ENCODE data around the gene HAND1.
"Not testable (repeated sequence)": the region's sequence is repeated elsewhere in the genome, so short reads cannot be mapped to it uniquely, and the experiment has no call there.

The HAND1 gene

DNA sequence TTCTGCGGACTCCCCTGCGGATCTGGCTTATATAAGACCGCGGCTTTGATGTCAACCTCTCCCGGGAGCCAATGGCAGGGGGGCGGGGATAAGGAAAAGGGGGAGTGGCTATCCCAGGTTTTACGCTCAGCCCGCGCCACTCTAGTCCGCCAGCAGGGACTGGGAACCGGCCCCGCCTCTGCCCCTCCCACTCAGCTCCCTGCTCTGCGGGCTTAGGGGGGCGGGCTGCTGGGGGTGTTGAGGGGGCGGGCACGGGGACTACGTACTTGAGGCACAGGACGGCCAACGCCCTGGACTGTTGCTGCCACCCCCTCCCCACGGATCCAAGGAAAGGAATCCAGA is at the start of gene HAND1:
Gene HAND1, minus strand, starts transcription at position 4 of the 342 bp plus-strand sequence. CDS start 219 bp downstream, outside the sequence.
- no peak for DNase-seq

DNA sequence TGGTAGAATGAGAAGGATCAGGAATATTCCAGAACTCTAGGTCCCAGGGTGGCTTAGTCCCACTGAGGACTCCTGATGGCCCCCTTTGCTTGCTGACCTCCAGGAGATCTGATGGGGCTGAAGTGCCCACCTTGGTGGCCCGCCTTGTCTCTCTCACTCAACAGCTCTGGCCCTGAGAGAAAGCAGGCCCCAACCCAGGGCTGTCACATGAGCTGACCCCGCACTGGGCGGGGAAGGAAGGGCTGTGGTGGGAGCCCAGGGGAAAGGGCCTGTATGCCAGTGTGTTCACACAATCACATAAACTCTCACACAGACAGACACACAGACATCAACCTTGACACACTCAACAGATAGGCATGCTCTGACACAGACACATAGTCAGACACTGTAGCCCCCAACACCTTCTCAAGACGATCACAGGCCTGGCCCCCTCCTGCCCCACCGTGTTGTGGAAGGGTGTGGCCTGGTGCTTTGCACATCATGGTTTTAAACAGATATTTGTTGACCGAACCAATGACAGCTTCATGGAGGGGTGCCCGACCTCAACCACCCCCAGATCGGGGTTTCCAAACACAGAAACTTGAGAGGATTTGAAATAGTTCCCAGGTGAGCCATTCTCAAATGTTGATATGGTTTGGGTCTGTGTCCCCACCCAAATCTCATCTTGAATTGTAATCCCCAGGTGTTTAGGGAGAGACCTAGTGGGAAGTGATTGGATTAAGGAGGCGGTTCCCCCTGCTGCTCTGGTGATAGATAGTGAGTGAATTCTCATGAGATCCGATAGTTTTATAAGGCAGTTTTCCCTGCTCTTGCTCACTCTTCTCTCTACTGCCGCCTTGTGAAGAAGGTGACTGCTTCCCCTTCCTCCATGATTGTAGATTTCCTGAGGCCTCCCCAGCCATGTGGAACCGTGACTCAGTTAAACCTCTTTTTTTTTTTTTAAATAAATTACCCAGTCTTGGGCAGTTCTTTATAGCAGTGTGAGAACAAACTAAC is 48.5 kb upstream of the HAND1 start:
- DNase-seq = no peak

DNA sequence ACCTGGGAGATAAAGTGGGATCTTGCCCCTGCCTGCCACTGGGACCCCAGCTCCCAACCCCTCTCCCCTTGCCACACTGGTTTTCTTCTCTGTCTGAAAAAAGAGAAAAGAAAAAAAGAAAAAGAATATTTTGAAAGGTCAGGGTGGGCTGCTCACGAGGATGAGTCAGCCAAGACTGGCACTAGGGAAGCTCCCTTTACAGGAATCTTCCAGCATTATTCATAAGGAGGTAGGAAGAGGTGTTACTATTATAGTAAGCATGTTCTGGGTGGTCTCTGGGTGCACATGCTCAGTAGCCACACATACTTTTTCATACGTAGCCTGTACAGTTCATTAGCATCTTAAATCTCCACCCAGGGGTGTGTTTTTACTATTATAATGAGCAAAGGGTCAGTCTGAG is 46.8 kb upstream of the HAND1 start:
- DNase-seq = no peak

DNA sequence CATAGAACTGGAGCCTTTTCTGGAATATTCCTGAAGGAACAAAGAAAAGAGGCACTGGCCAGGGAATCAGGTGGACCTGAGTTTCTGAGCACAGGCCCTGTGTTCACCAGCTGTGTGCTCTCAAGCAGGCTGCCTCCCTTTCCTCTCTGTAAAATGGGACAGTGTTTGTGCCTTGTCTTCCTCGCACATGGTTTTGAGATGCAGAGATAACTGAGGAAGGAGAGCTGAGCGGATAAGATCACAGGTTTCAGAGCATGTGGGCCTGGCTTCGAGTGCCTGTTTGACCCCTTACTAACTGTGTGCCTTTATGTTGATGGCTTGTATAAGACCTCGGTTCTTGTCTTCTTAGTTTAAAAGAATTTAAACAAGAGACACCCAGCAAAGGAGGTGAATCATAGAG is 46.2 kb upstream of the HAND1 start:
- DNase-seq = no peak

DNA sequence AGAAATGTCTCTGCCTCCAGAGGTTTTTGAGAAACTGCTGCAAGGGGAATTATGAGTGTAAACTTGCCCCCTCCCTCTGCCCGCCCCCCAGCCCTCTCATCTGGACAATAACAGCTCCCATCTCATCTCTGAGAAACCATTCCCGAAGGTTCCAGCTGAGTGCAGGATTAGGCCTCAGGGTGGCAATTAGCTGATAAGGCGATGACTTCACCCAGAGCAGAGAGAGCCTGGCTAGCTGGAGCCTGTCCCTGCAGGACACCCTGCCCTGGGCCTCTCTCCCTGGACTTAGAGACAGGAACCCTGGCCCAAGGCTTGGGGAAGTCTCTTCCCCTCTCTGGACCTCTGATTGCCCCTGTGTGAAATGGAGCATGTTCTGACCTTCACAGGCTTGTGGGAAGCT is 45.7 kb upstream of the HAND1 start:
- DNase-seq = no peak

DNA sequence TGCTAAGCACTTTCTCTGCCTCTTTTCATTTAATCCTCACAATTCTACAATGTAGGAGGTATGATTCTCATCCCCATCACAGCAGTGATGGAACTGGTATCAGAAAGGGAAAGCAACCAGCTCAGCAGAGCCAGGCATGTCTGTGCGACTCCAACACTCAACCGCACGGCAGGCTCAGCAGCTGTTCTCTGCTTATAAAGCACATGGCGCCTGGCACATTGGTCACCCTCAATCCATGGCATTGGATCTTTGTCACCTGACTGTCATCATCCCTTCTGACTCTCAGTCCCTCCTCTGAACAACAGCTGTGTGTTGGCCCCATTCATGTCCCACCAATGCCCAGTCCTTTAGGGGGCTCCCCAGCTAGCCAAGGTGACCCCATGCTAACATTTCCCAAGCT is 45.1 kb upstream of the HAND1 start:
- no peak for DNase-seq

DNA sequence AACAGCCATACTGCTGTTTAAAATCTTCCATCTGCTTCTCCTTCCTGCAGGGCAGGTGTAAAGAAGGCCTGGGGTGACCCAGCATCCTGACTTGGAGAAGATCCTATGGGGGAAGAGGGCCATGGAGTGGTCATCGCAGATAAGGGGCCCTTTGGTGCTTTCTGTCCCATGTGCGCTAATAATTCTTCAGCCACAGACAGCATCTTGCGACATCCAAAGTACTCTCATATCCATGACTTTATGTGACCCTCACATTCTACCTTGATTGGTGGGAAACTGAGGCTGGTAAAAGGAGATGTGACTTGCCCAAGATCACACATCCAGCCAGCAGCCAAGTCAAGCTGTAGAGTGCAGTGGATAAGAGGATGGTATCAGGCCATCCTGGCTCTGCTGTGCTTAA is 44.3 kb upstream of the HAND1 start:
- no peak for DNase-seq

DNA sequence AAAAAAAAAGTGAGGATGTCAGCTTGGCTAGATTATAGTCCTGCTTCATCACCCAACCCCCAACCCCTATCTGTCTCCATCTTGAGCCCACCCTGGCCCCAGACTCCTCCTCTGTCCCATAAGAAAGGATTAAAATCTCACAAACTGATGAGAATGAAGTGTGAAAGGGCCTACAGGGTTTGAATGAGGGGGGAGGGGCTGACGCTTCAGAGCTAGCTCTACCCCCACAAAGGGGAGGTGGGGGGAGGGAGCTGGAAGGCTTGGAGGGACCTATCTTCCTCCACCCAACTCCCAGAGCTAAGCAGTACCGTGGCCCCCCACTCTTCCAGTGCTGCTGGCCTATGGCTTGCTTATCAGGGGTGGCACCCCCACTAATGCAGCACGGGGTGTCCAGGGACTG is 43.7 kb upstream of the HAND1 start:
- no peak for DNase-seq

DNA sequence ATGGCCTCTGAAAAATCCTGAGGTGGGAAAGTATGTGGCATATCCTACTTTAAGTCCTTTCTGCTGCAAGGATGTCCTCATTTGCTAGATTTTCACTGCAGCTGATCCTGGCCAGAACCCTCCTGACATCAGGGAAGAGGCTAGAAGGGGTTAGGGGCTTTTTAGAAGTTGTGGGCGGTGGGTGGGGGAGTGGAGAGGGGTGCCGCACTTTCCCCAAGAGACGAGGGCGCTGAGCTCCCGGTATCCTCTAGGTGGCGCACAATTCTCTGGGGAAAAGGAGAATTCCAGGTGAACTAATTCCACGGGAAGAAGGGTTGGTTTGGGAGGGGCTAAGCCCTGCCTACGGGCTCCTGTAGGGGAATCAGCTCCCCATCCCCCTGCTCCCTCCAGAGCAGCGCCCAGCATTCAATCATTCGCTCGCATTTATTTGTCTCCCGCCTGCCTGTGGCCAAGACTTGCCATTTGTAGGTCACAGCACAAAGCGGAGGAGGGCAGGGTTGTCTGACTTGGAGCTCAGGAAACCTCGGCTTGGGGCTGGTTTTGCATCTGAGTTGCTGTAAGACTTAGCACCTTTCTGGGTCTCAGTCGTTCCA is 42.9 kb upstream of the HAND1 start:
- no peak for DNase-seq

DNA sequence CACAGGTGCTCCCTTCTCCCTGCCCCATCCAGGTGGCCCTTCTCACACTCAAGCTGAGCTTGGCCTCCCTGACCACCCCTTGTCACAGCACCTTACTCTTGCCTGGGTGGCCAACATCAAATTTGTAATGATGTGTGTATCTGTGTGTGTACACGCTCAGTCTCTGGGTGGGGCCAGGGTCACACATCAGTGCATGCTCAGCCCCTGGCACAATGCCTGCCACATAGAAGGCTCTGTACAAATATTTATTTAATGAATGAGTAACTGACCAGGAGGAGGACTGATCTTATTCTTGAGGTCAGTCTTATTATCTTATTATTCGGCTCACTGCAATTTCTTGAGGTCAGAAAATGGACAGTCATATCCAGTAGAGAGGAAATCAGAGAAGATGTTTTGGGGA is 41.3 kb upstream of the HAND1 start:
- no peak for DNase-seq

DNA sequence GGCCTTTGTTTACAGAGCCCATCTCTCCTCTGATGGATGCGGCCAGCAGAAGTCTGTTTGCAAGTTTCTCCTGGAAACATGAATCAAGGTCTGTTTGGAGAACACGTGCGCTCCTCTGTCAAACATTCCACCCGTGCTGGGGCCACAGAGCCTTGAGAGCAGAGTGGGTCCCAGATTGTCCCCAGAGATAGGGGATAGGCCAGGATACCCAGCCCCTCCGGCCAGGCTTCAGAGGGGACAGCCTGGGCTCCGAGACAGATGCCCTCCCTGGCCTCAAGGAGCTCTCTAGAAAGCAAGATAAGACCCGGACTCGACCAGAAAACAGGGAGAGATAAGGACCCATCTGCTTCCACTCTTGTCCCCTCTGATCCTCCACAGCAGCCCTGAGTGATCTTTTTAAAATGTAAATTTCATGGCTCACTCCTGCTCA is 40.4 kb upstream of the HAND1 start:
- no peak for DNase-seq

DNA sequence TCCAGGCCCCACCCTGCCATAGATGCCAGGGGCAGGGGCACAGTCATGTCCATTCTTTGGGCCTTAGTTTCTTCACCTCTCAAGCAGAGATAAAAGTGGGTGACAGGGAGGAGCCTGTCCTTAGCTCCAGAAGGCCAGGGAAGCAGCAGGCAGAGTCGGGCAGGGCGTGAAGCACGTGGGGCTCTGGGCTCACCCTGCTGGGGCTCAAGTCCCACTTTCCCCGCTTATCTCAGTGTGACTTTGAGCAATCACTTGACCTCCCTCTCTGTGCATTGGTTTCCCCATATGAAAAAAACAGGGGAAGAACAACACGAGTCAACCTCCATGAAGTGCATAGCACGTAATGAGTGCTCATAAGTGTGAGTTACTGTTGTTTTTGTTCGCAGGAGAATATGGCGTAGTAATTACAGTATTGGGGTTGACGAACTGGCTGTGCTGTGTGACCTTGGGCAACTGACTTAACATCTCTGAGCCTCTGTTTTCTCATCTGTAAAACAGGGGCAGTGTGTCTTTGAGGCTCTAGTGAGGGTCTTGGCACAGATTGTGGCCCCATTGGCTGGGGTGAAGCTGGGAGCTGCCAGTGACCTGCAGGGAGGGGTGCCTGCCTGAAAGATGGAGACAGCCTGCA is 39.9 kb upstream of the HAND1 start:
- no peak for DNase-seq

DNA sequence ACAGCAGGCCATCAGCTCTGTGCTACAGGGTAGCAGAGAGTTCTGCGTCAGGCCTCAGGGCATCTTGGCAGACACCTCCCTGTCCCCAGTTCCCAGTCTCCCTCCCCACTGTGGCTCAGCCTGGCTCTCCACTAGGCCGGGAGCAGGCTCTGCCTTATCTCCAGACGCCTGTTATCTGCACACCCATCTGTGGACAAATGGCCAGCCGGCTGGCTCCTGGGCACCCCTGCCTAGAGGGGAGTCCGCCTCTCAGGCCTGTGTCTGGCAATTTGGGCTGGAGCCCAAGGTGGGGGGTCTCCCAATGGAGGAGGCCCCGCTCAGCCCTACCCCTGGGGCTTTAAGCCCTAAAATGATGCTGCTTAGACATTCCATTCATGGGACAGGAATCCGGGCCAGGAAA is 39.2 kb upstream of the HAND1 start:
- no peak for DNase-seq

DNA sequence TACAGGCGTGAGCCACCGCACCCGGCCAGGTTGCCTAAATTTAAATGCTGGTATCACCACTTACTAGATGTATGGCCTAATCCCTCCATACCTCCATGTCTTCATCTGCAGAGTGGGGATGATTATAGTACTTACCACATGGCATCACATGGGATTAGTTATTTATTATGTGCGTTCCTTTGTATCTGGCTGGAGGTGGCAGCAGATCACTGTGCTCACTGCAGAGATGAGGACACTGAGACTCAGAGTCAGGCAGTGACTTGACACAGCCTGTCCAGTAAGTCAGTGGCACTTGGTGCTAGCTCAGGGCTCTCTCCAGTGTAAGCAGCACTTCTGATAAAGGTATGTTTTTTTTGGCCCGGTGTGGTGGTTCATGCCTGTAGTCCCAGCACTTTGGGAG is 38.4 kb upstream of the HAND1 start:
- no peak for DNase-seq

DNA sequence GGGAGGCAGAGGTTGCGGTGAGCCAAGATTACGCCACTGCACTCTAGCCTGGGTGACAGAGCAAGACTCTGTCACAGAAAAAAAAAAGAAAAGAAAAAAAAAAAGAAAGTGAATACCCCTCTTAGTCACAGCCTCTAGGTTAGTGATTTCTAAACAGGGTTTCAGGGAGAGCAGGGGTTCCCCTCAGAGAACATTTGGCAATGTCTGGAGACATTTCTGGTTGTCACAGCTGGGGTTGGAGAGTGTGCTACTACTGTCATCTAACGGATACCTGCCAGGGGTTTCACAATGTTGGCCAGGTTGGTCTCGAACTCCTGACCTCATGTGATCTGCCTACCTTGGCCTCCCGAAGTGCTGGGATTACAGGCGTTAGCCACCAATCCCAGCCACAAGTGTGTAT is 37.5 kb upstream of the HAND1 start:
- not testable (repeated sequence) for DNase-seq

DNA sequence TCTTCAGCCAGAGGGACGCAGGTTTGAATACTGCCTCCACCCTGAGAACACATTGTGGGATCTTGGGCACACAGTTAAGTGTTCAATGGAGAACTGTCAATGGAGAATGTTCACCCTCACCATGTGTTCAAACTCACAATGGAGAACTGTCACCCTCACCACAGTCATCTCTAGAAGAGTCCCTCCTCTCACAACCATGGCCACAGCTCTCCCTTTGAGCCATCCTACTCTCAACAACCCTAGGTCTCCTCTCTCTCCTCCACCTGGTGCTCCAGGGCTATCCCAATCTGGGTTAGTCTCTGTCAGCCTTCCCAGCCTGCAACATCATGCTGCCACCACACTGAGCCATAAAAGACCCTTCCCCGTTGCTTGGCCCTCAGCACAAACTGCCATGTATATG is 36.3 kb upstream of the HAND1 start:
- no peak for DNase-seq

DNA sequence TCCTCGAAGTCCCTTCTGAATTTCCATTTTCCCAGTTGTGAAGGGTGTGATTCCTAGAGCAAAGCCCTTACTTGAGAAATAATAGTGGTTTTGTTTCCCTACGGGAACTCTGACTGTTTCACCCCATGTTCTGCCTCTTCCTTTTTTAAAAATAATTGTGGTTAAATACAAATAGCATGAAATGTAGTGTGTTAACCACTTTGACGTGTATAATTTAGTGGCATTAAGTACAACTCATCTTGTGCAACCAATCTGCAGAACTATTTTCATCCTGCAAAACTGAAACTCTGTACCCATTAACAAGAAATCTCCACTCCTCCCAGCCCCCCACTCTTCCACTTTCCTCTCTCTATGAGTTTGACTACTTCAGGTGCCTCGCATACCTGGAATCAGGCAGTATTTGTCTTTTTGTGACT is 35.6 kb upstream of the HAND1 start:
- DNase-seq = no peak

DNA sequence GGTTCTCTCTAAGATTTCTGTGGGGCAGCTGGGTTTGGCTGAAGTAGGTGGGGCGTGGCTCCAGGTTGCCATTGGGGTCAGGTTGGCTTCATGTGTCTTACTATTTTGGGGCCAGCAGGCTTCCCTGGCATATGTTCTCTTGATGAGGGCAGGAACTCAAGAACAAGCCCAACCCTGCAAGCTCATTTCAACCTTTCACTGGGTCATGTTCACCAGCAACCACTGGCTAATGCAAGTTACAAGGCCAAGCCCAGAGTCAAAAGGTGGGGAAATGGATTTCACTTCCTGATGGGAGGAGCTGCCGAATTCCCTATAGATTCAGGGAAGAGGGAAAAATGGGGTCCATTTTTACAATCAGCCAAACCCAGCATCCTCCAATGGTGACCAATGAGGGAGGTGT is 34.0 kb upstream of the HAND1 start:
- no peak for DNase-seq

DNA sequence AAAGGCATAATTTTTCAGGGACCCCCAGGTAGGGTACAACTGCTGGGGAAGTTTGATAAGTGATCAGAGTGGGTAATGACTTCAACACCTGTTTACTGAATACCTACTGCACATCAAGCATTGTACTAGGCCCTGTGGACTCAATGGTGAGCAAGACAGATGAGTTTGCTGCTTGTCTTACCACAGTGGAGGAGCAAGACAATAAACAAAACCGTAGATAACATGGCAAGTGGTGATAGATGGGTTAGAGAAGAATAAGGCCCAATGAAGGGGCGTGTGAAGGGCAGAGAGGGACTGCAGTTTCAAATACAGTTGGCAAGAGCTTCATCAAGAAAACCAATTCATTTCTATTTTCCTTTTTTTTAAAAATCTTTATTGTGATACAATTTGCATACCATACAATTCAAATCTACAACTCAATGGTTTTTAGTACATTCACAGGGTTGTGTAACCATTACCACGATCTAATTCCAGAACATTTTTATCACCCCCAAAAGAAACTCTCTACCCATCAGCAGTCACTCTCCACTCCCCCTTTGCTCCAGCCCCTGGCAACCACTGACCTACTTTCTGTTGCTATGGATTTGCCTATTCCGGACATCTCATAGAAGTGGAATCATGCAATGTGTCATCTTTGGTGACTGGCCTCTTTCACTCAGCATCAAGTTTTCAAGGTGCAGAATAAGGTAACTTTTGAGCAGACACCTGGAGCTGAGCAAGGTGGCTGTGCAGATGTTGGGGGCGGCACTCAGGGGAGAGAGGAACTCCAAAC is 31.9 kb upstream of the HAND1 start:
- no peak for DNase-seq

DNA sequence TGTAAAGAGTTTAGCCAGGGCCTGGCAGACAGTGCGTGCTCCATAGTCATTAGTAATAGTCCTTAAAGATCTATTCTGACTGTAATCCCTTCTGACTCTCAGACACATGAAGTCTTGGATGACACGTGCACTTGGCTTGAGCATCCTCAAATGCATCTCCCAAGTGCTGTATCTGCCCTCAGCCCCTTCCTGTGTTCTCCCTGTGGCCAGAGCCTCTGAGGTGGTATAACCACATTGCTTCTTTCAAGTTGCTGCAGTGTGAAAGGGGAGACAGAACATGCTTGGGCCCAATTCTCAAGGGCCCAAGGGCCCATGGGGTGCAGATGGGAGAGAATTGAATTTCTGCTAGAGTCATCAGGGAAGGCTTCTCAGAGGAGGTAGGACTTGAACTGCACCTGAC is 30.1 kb upstream of the HAND1 start:
- DNase-seq = no peak

DNA sequence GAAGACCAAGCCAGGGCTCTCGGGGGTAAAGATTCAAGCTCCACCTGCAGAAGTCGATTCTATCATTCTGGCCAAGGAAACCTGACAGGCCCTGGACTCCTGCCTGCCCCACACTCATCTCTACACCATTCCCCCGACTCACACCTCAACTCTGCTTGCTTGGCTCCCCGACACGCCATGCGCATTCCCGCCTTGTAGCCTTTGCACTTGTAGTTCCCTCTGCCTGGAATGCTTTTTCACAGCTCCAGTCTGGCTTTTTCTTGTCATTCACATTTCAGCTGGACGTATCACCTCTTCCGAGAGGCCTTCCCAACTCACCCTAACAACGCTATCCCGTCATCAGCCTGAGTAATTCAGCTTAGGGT is 28.7 kb upstream of the HAND1 start:
- no peak for DNase-seq

DNA sequence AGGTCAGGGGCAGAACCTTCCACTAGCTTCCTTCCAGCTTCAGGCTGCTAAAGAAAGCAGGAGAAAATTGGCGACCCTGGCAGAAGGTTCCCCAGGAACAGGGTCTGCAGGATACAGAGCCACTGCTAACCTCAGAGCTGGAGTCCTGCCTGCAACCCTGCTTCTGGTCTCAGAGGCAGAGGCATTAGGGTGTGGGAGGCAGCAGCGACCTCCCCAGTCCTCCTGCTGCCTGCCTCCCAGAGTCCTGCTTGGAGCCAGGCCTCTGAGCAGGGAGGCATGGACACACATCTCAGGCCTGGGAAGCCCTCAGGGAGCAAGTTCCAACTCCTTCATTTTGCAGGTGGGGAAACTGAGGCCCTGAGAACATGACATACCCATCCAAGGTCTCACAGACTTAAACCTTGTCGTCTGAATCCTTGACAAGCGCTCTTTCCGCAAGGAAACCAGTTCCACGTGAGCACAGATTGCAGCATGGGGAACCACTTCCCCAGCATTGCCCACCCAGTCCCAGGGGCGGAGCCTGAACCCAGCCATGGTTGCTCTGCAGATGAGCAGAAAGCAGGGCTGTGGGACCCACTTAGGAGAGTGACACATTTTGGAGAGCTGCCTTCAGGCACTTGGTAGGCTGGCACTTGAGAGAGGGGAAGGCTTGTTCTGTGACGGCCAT is 28.2 kb upstream of the HAND1 start:
- no peak for DNase-seq

DNA sequence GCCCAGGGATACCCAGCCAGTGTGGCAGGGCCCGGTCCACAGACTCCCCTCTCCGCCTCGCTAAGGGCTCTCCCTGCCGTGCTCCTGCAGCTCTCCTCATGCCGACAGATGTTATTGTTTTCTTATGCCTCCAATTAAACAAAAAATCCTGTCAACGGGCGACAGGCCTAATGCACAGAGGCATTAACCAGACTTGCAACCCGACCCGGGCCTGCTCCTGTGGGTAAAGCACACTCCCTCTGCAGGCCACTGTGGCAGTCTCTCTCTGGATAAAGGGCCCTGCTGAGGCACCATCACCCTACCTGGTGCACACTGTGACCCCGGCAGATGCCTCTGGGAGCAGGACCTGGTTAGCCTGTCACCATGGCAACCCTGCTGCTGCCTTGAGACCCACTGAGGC is 27.5 kb upstream of the HAND1 start:
- DNase-seq = no peak

All from NCI-H1436 treated with DMSO at 0.1 percent for 48 hours (cell line).